Activated CD4-positive, alpha-beta T cell treated with anti-CD3 and anti-CD28 coated beads, Interleukin-2, amount 50 U/mL, for 4 hours (primary cell): ENCODE measurements around the gene APEX1.
"Not testable (repeated sequence)": the region's sequence is repeated elsewhere in the genome, so short reads cannot be mapped to it uniquely, and the experiment has no call there.

Experiments
- DNase-seq, 2 experiments: peaks; one replicate each; pipeline ENCODE4 v3.0.0-alpha.2; 2020

Gene APEX1

GRCh38 chr14:20477211-20477876, 22.3 kb downstream of the APEX1 start:
- DNase-seq = no peak

DNA sequence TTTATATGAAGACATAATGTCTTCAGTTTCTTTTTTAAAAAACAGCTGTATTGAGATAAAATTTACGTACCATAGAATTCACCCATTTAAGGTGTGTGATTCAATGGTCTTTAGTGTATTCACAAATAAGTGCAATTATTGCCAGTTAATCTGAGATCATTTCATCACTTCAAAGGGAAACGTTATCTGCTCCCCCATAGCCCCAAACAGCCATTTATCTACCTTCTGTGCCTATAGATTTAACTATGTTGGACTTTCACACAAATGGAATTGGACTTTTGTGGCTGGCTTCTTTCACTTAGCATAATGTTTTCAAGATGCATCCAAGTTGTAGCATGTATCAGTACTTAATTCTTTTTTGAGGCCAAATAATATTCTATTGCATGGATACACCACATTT, 23.9 kb downstream of the APEX1 start:
- no peak for DNase-seq

DNA sequence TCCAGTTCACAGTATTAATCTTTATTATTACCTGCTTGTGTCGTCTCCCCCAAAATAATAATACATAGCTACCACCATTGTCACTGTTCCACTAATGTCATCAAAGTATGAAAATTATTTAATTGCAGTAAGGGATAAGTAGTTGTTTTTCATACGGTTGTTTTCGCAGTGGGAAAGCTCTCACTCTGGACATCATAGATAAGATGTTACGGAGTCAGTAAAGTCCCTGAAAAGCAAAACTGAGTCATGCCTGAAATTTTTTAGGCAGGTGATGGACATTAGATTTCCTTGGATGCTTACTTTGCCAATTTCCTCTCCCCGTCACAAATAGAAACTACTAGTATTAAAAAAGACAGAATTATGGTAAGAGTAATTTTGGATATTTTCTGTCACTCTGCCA, 27.4 kb downstream of the APEX1 start:
- DNase-seq = no peak

DNA sequence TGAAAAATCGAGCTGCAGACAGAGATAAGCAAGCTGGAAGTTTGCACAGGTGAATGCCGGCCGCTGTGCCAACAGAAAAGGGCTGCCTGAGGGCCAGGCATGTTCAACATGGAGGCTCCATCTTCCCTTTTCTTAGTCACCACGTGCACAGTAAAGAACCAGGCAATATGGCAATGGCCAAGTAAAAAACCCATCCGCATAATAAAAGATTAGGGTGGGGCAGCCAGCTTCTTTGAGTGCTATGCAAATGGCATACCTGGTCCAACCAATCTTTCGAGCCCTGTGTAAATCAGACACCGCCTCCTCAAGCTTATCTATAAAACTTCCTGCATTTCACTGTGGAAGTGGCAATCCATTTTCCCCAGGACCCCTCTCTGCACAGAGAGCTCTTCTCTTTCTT, 30.9 kb downstream of the APEX1 start:
- no peak for DNase-seq

GRCh38 chr14:20486684-20487395, 31.8 kb downstream of the APEX1 start:
- no peak for DNase-seq

DNA sequence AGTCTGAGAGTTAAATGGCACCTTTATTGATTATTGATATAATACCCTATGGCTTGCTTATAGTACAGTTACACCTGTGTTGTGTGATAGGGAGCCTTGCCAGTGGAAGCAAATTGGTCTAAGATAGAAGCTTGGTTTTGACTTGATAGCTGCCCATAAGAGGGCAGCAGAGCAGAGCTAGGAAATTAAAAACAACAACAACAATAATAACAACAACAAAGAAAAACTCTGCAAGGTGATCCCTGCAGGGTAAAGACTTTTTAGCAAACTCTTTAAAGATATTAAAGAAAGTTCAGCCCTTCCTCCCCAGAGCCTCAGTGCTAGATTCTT, 32.3 kb downstream of the APEX1 start:
- DNase-seq = no peak

- peak in 1 of 2 experiments; percentile 4 for DNase-seq
These were observed 34.3 kb downstream of the APEX1 start for GRCh38 chr14:20489093-20489994.

GRCh38 chr14:20490563-20490962, 35.5 kb downstream of the APEX1 start:
- no peak for DNase-seq

DNA sequence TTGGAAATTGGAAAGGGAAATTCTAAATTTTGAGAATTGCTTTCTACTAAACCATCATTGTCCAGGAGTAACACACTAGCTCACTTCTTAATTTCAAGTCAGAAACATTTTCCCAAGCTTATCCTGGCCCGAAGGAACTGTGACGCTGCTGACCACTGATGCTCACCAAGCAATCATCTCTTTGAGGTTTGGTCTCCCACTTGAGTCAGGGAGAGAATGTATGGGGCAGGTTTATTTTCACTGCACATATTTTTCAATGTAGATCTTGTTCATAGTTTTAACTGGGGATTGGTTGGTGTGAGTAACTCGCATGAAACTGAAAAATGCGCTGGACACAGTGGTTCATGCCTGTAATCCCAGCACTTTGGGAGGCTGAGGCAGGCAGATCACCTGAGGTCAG, 37.5 kb downstream of the APEX1 start:
- no peak for DNase-seq

DNA sequence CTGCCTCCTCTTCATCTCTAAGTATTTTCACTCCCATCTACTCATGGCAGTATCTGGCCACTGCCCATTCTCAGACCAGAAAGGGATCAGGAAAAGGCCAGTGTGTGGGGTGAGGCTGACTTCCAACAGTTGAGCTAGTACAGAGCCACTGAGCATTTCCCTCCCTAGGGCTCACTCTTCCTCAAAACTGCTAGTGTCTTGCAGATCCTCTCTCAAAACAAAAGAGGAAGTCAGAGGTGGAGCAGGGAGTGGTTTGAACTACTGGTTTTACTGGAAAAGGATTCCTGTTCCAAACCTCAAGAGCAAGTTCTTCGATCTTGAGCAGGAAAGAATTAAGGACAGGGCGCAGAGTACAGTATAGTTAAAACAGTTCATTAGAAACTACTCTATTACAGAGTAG, 38.6 kb downstream of the APEX1 start:
- DNase-seq = no peak

DNA sequence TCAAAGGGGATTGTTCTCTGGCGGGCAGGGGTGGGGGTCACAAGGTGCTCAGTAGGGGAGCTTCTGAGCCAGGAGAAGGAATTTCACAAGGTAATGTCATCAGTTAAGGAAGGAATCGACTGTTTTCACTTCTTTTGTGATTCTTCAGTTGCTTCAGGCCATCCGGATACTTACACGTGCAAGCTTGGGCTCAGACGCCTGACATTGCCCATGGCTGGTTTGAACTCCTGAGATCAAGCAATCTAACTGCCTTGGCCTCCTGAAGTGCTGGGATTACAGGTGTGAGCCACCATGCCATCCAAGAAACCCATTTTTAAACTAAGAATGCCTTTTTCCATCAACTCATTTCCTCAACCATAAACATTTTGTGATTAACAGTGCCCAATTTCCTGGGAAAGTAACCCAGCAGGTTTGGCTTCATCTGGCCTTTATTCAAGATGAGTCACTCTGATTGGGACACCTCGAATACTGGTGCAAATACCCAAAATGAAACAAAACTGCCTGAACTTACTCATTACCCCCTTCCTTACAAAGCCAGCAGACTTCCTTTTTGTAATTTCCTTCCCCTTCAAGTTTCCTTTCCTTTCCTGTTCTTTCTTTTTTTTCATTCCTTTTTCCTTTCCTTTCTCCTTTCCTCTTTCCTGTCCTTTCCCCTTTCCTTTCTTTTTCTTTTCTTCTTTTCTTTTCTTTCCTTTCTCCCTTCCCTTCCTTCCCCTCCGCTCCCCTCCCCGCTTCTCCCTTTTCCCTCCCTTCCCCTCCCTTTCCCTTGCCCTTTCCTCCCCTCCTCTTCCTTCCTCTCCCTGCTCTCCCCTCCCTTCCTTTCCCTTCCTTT, 40.1 kb downstream of the APEX1 start:
- no peak for DNase-seq

DNA sequence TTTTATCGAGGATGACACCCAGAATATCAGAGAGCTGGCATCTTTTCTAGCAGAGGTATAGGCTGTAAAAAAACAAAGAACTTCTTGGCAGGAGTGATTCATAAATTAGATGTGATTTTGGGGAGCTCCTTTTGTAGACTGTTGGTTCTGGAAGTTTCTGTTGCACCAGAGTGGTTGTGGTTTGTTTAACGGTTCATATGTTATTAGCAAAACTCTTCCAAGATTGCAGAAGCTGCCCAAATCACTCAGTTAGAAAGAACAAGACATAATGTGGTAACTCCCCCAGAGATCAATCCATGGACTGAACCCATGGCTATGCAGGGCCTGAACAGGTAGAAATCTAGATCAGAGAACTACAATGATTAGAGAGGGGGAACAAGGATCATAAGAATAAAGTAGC, 43.6 kb downstream of the APEX1 start:
- no peak for DNase-seq

GRCh38 chr14:20499108-20499507, 44.1 kb downstream of the APEX1 start:
- no peak for DNase-seq

- no peak for DNase-seq
These were observed 44.9 kb downstream of the APEX1 start for GRCh38 chr14:20499881-20500280.

DNA sequence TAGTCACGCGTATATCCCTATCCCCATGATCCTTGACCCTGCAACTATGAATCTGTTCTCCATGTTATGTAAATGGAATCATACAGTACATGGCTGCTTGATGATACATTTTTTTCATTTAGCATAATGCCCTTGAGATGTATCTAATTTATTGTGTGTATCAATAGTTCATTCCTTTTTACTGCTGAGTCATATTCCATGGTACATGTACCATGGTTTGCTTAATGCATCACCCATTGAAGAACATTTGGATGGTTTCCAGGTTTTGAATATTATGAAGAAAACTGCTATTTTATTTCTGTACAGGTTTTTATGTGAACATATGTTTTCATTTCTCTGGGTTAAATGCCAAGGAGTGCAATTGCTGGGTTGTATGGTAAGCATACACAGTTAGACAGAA, 46.3 kb downstream of the APEX1 start:
- no peak for DNase-seq

DNA sequence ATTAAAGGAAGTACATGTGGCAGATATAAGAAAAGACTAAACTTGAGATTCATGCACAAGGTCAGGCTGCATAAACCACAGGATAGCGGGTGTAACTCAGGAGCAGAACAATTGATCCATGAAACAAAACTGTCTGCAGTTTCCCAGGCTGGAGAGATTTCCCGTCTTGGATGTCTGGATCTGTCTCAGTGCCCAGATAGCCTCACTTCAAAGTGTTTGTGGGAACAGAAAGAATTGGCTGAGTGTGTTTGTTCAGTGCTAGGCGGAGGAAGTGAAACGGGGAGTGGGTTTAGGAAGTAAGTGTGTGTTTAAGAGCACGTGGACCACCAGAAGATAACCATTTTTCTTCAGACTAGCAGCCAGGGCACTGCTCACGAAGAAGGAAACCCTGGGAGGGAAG, 48.9 kb downstream of the APEX1 start:
- DNase-seq = no peak

DNA sequence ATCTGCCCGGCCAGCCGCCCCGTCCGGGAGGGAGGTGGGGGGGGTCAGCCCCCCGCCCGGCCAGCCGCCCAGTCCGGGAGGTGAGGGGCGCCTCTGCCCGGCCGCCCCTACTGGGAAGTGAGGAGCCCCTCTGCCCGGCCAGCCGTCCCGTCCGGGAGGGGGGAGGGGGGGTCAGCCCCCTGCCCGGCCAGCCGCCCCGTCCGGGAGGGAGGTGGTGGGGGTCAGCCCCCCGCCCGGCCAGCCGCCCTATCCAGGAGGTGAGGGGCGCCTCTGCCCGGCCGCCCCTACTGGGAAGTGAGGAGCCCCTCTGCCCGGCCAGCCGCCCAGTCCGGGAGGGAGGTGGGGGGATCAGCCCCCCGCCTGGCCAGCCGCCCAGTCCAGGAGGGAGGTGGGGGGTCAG, 51.2 kb downstream of the APEX1 start:
- DNase-seq = not testable (repeated sequence)

GRCh38 chr14:20506752-20507151, 51.7 kb downstream of the APEX1 start:
- not testable (repeated sequence) for DNase-seq
